Ovary (tissue), 3 donors: ENCODE results near the gene TP73.

ENCODE experiments used
- EP300 ChIP-seq: sonication (generic); formaldehyde crosslinking; IDR thresholded peaks from one replicate; pipeline ENCODE4 v1.6.1; 2017; ENCODE audit warnings: antibody characterized with exemption
- POLR2A ChIP-seq: fragments of 450-650 bp; IDR thresholded peaks from one replicate; pipeline ENCODE4 v1.6.1; 2017; ENCODE audit warnings: antibody characterized with exemption, mild to moderate bottlenecking, moderate library complexity
- TF ChIP-seq, protein P1 (sequence below), 3 donors: fragments of 450-650 bp in 2 of 3; fragments of 200-600 bp in 1 of 3; IDR thresholded peaks; one replicate each; pipeline versions ENCODE4 v1.5.1 to v1.8.0; 2016 to 2022; ENCODE audit warnings: antibody characterized with exemption in 3 of 3, mild to moderate bottlenecking in 1 of 3
- donor health status: DM: no; HTN: no; CAD: no.

DNA sequence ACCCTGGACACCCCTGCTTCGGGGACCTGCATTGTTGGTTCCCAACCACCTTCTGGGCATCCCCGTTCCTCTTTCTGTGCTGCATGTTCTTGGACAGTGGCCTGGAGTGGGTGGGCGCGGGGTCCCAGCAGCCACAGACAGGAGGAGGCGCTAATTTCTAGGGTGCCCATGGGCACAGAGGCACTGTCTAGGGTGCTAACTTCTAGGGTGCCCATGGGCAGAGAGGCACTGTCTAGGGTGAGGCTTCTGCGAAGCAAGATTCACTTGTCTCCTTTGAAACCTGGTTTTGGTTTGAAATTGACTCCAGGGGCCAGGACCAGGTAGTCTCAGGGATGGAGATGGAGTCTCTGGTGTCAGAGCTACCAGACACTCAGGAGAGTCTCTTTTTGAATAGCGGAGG, 40.2 kb upstream of the TP73 start:
- TF ChIP-seq, protein P1, sequence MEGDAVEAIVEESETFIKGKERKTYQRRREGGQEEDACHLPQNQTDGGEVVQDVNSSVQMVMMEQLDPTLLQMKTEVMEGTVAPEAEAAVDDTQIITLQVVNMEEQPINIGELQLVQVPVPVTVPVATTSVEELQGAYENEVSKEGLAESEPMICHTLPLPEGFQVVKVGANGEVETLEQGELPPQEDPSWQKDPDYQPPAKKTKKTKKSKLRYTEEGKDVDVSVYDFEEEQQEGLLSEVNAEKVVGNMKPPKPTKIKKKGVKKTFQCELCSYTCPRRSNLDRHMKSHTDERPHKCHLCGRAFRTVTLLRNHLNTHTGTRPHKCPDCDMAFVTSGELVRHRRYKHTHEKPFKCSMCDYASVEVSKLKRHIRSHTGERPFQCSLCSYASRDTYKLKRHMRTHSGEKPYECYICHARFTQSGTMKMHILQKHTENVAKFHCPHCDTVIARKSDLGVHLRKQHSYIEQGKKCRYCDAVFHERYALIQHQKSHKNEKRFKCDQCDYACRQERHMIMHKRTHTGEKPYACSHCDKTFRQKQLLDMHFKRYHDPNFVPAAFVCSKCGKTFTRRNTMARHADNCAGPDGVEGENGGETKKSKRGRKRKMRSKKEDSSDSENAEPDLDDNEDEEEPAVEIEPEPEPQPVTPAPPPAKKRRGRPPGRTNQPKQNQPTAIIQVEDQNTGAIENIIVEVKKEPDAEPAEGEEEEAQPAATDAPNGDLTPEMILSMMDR (IDR thresholded peaks at IDR 0.05) = no peak
- no peak for TF ChIP-seq POLR2A
- no peak for TF ChIP-seq EP300
